ENCODE data around the gene OTULINL. TPM values are rescaled to one million over a fixed set of nuclear protein-coding genes. Genes with fewer than 3 reads are reported as not detected.

Gene OTULINL
- total RNA-seq, 2 experiments from 2014 or later, result 2.6 to 2.7 TPM

- Histone ChIP-seq H3K27ac (ENCODE audit: low read depth, low read length, poor library complexity, severe bottlenecking) (peak overlapping the region; percentile 15), H3K9me3 (ENCODE audit: low read length) (no peaks in the 10 kb centered on the region), H3K79me2 (ENCODE audit: insufficient read depth, low read depth, low read length) (no peaks in the 10 kb centered on the region), H4K20me1 (ENCODE audit: insufficient read depth, low read length) (no peaks in the 10 kb centered on the region), H3K4me1 (ENCODE audit: insufficient read depth, low read length, poor library complexity, severe bottlenecking) (peaks cover 18% of the 10 kb centered on the region), H3K36me3 (ENCODE audit: insufficient read depth, low read length) (no peaks in the 10 kb centered on the region), H2AFZ (ENCODE audit: low read length) (peak overlapping the region; percentile 71), H3K9me2 (ENCODE audit: insufficient read depth, low read length) (no peaks in the 10 kb centered on the region), H3K4me2 (ENCODE audit: low read length) (peak overlapping the region; percentile 45), H3K4me3 (ENCODE audit: low read depth, low read length, poor library complexity, severe bottlenecking) (peak overlapping the region; percentile 4)
- TF ChIP-seq CTCF (conservative IDR thresholded peaks at IDR 0.05; ENCODE audit: low read length), result no peak
- no peak for TF ChIP-seq EZH2phosphoT487 (IDR thresholded peaks at IDR 0.05; ENCODE audit: borderline replicate concordance, low read depth, low read length)
- ChIA-PET CTCF (ENCODE audit: unreplicated experiment) (no interaction called here), POLR2A (interaction anchor here (0.6 to 1.2 kb wide), 2 partner anchors 27 to 124 kb away, joined by 3 read pairs; no protein-coding TSS in a partner anchor)
- DNase-seq (ENCODE audit: low spot score), result no peak
- BruUV-seq (replicated peaks), result no TSS peak
- intact Hi-C loops (cut with micrococcal nuclease; ENCODE audit: unreplicated experiment), result no loop called here
Observed at GRCh38 chr5:14534773-14535172, 46.8 kb upstream of the OTULINL start.

- CTCF ChIA-PET (ENCODE audit: unreplicated experiment), result no interaction called here
- TF ChIP-seq CTCF (conservative IDR thresholded peaks at IDR 0.05; ENCODE audit: low read length), result no peak
- TF ChIP-seq EZH2phosphoT487 (IDR thresholded peaks at IDR 0.05; ENCODE audit: borderline replicate concordance, low read depth, low read length), result no peak
- POLR2A ChIA-PET, result interaction anchor here (0.7 kb wide), 1 partner anchor 818 kb away, joined by 3 read pairs; no protein-coding TSS in a partner anchor
- Histone ChIP-seq H3K4me2 (ENCODE audit: low read length) (no peak overlapping the region), H4K20me1 (ENCODE audit: insufficient read depth, low read length) (no peaks in the 10 kb centered on the region), H3K36me3 (ENCODE audit: insufficient read depth, low read length) (no peaks in the 10 kb centered on the region), H2AFZ (ENCODE audit: low read length) (no peak overlapping the region), H3K4me3 (ENCODE audit: low read depth, low read length, poor library complexity, severe bottlenecking) (no peak overlapping the region), H3K27ac (ENCODE audit: low read depth, low read length, poor library complexity, severe bottlenecking) (no peak overlapping the region), H3K79me2 (ENCODE audit: insufficient read depth, low read depth, low read length) (no peaks in the 10 kb centered on the region), H3K9me2 (ENCODE audit: insufficient read depth, low read length) (no peaks in the 10 kb centered on the region), H3K4me1 (ENCODE audit: insufficient read depth, low read length, poor library complexity, severe bottlenecking) (no peaks in the 10 kb centered on the region), H3K9me3 (ENCODE audit: low read length) (peaks cover 7% of the 10 kb centered on the region; the same call in 1 of the 2 replicates)
- no TSS peak for BruUV-seq (replicated peaks)
- intact Hi-C loops (cut with micrococcal nuclease; ENCODE audit: unreplicated experiment), result no loop called here
- no peak for DNase-seq (ENCODE audit: low spot score)
Observed at GRCh38 chr5:14545308-14545707, 36.3 kb upstream of the OTULINL start.

- Histone ChIP-seq H3K27ac (ENCODE audit: low read depth, low read length, poor library complexity, severe bottlenecking) (no peak overlapping the region), H3K4me3 (ENCODE audit: low read depth, low read length, poor library complexity, severe bottlenecking) (no peak overlapping the region), H3K9me2 (ENCODE audit: insufficient read depth, low read length) (no peaks in the 10 kb centered on the region), H2AFZ (ENCODE audit: low read length) (no peak overlapping the region), H3K4me2 (ENCODE audit: low read length) (no peak overlapping the region), H4K20me1 (ENCODE audit: insufficient read depth, low read length) (no peaks in the 10 kb centered on the region), H3K4me1 (ENCODE audit: insufficient read depth, low read length, poor library complexity, severe bottlenecking) (no peaks in the 10 kb centered on the region), H3K79me2 (ENCODE audit: insufficient read depth, low read depth, low read length) (no peaks in the 10 kb centered on the region), H3K36me3 (ENCODE audit: insufficient read depth, low read length) (no peaks in the 10 kb centered on the region), H3K9me3 (ENCODE audit: low read length) (peaks cover 1% of the 10 kb centered on the region; the same call in 1 of the 2 replicates)
- no peak for TF ChIP-seq EZH2phosphoT487 (IDR thresholded peaks at IDR 0.05; ENCODE audit: borderline replicate concordance, low read depth, low read length)
- TF ChIP-seq CTCF (conservative IDR thresholded peaks at IDR 0.05; ENCODE audit: low read length), result no peak
- intact Hi-C loops (cut with micrococcal nuclease; ENCODE audit: unreplicated experiment), result no loop called here
- POLR2A ChIA-PET, result interaction anchor here (0.7 kb wide), 1 partner anchor 817 kb away, joined by 3 read pairs; no protein-coding TSS in a partner anchor
- BruUV-seq (replicated peaks), result no TSS peak
- no peak for DNase-seq (ENCODE audit: low spot score)
- CTCF ChIA-PET (ENCODE audit: unreplicated experiment), result no interaction called here
Observed at GRCh38 chr5:14545862-14546261, 35.7 kb upstream of the OTULINL start.
